ENCODE measurements around the gene RCOR3. TPM values are rescaled to one million over a fixed set of nuclear protein-coding genes. Genes with fewer than 3 reads are reported as not detected.
"Not testable (repeated sequence)": the region's sequence is repeated elsewhere in the genome, so short reads cannot be mapped to it uniquely, and the experiment has no call there.

RCOR3 gene
- 14.8 and 15.6 TPM in 2 replicates for total RNA-seq (2014; rRNA removed; shearing (Covaris generic))

GRCh38 chr1:211258756-211259637 is at the start of gene RCOR3:
RCOR3 (plus strand) TSS chr1:211259366; CDS start chr1:211259561, 195 bp downstream.
- peak; percentile 89 for DNase-seq (ENCODE audit: low read depth)

GRCh38 chr1:211210052-211210451 is 49.1 kb upstream of the RCOR3 start:
- DNase-seq (ENCODE audit: low read depth), result no peak

- no peak for DNase-seq (ENCODE audit: low read depth)
Measured at GRCh38 chr1:211210965-211211364, 48.2 kb upstream of the RCOR3 start.

GRCh38 chr1:211213702-211214101 is 45.5 kb upstream of the RCOR3 start:
- no peak for DNase-seq (ENCODE audit: low read depth)

- no peak for DNase-seq (ENCODE audit: low read depth)
Measured at GRCh38 chr1:211215577-211215976, 43.6 kb upstream of the RCOR3 start.

GRCh38 chr1:211217392-211217791 is 41.8 kb upstream of the RCOR3 start:
- no peak for DNase-seq (ENCODE audit: low read depth)

- not testable (repeated sequence) for DNase-seq (ENCODE audit: low read depth)
Measured at GRCh38 chr1:211222469-211223234, 36.5 kb upstream of the RCOR3 start.

- DNase-seq (ENCODE audit: low read depth), result not testable (repeated sequence)
Measured at GRCh38 chr1:211228573-211229364, 30.4 kb upstream of the RCOR3 start.

- DNase-seq (ENCODE audit: low read depth), result no peak
Measured at GRCh38 chr1:211229365-211229759, 29.8 kb upstream of the RCOR3 start.

- no peak for DNase-seq (ENCODE audit: low read depth)
Measured at GRCh38 chr1:211231873-211232272, 27.3 kb upstream of the RCOR3 start.

- no peak for DNase-seq (ENCODE audit: low read depth)
Measured at GRCh38 chr1:211236633-211237320, 22.4 kb upstream of the RCOR3 start.

GRCh38 chr1:211237579-211237978 is 21.6 kb upstream of the RCOR3 start:
- no peak for DNase-seq (ENCODE audit: low read depth)

GRCh38 chr1:211240567-211240966 is 18.6 kb upstream of the RCOR3 start:
- DNase-seq (ENCODE audit: low read depth), result not testable (repeated sequence)

GRCh38 chr1:211241071-211241470 is 18.1 kb upstream of the RCOR3 start:
- DNase-seq (ENCODE audit: low read depth), result no peak

- DNase-seq (ENCODE audit: low read depth), result not testable (repeated sequence)
Measured at GRCh38 chr1:211243639-211244038, 15.5 kb upstream of the RCOR3 start.

GRCh38 chr1:211246583-211246982 is 12.6 kb upstream of the RCOR3 start:
- DNase-seq (ENCODE audit: low read depth), result not testable (repeated sequence)

GRCh38 chr1:211247921-211248320 is 11.2 kb upstream of the RCOR3 start:
- no peak for DNase-seq (ENCODE audit: low read depth)

GRCh38 chr1:211249611-211250010 is 9.6 kb upstream of the RCOR3 start:
- DNase-seq (ENCODE audit: low read depth), result not testable (repeated sequence)

GRCh38 chr1:211257826-211258225 is 1.3 kb upstream of the RCOR3 start:
- DNase-seq (ENCODE audit: low read depth), result no peak

- peak; percentile 76 for DNase-seq (ENCODE audit: low read depth)
Measured at GRCh38 chr1:211258310-211258755, 833 bp upstream of the RCOR3 start.

GRCh38 chr1:211259638-211260126 is 516 bp downstream of the RCOR3 start:
- DNase-seq (ENCODE audit: low read depth), result no peak

Data from RPMI7951 (cell line).